HEK293 (cell line): ENCODE measurements around the gene SLC2A6.

Experiments
- CTCF ChIA-PET: fragments of 350-600 bp; formaldehyde crosslinking; extraction: SDS; loops from one replicate; lab custom pipeline; 2021; ENCODE audit warnings: antibody characterized with exemption; lab: Yijun Ruan, JAX
- POLR2A ChIA-PET: fragments of 300-600 bp; formaldehyde crosslinking; extraction: SDS; loops from one replicate; lab custom pipeline; 2020; ENCODE audit warnings: antibody characterized with exemption, inconsistent platforms; lab: Yijun Ruan, JAX
- H3K27ac ChIP-seq: fragments of 200-500 bp; sonication (Bioruptor generic); 2 replicates; pipeline ENCODE4 v1.5.1; 2014; ENCODE audit warnings: low read depth, low read length, control low read depth, inconsistent platforms; ENCODE audit errors: extremely low read depth
- H3K36me3 ChIP-seq, 2 experiments: fragments of 200-500 bp in 1 of 2; sonication (Bioruptor generic) in 1 of 2; 1 replicate in 1 of 2; 2 replicates in 1 of 2; pipeline ENCODE4 v1.5.1; 2014 to 2017; ENCODE audit warnings: inconsistent platforms in 2 of 2, low read length in 2 of 2; ENCODE audit not compliant: control insufficient read depth in 2 of 2, insufficient read depth in 1 of 2
- H3K4me1 ChIP-seq: fragments of 200-500 bp; sonication (Bioruptor generic); 2 replicates; pipeline ENCODE4 v1.5.1; 2014; ENCODE audit warnings: mild to moderate bottlenecking, low read length, inconsistent platforms; ENCODE audit not compliant: control insufficient read depth, insufficient read depth
- H3K4me3 ChIP-seq: 2 replicates; pipeline ENCODE4 v1.5.1; 2011; ENCODE audit warnings: low read depth, mild to moderate bottlenecking, control low read depth, low read length, moderate library complexity
- H3K9me3 ChIP-seq: fragments of 200-500 bp; sonication (Bioruptor generic); 2 replicates; pipeline ENCODE4 v1.5.1; 2014; ENCODE audit warnings: low read depth, low read length, inconsistent platforms; ENCODE audit not compliant: control insufficient read depth, insufficient read depth
- ELK4 ChIP-seq: IDR thresholded peaks from 2 replicates; pipeline ENCODE4 v1.6.1; 2011; ENCODE audit warnings: mild to moderate bottlenecking, low read depth, low read length, borderline replicate concordance
- FEZF1 ChIP-seq: fragments of 450-650 bp; formaldehyde crosslinking; IDR thresholded peaks from 2 replicates; pipeline ENCODE4 v1.5.1; 2016; ENCODE audit warnings: missing biosample characterization, missing genetic modification characterization
- MYNN ChIP-seq: fragments of 450-650 bp; formaldehyde crosslinking; IDR thresholded peaks from 2 replicates; pipeline ENCODE4 v1.5.1; 2016; ENCODE audit warnings: missing biosample characterization, missing genetic modification characterization, borderline replicate concordance
- OVOL3 ChIP-seq: fragments of 450-650 bp; formaldehyde crosslinking; IDR thresholded peaks from 2 replicates; pipeline ENCODE4 v1.5.1; 2016; ENCODE audit warnings: missing biosample characterization, missing genetic modification characterization
- SCRT2 ChIP-seq: fragments of 450-650 bp; formaldehyde crosslinking; IDR thresholded peaks from 2 replicates; pipeline ENCODE4 v1.5.1; 2016; ENCODE audit warnings: missing biosample characterization, missing genetic modification characterization
- ZNF133 ChIP-seq: fragments of 450-650 bp; formaldehyde crosslinking; IDR thresholded peaks from 2 replicates; pipeline ENCODE4 v1.5.1; 2016; ENCODE audit warnings: missing biosample characterization, missing genetic modification characterization
- ZNF157 ChIP-seq: fragments of 450-650 bp; formaldehyde crosslinking; IDR thresholded peaks from 2 replicates; pipeline ENCODE4 v1.5.1; 2016; ENCODE audit warnings: missing biosample characterization, missing genetic modification characterization
- ZNF174 ChIP-seq: fragments of 450-650 bp; formaldehyde crosslinking; IDR thresholded peaks from 2 replicates; pipeline ENCODE4 v1.5.0; 2017; ENCODE audit warnings: missing biosample characterization, mild to moderate bottlenecking, missing genetic modification characterization
- ZNF426 ChIP-seq: fragments of 450-650 bp; formaldehyde crosslinking; IDR thresholded peaks from 2 replicates; pipeline ENCODE4 v1.5.1; 2017; ENCODE audit warnings: missing biosample characterization, missing genetic modification characterization, mild to moderate bottlenecking, inconsistent platforms, moderate library complexity
- ZNF48 ChIP-seq: fragments of 450-650 bp; formaldehyde crosslinking; IDR thresholded peaks from 2 replicates; pipeline ENCODE4 v1.5.1; 2016; ENCODE audit warnings: missing biosample characterization, missing genetic modification characterization
- ZNF501 ChIP-seq: fragments of 450-650 bp; formaldehyde crosslinking; IDR thresholded peaks from 2 replicates; pipeline ENCODE4 v1.5.1; 2016; ENCODE audit warnings: missing biosample characterization, missing genetic modification characterization
- ZNF560 ChIP-seq: fragments of 450-650 bp; formaldehyde crosslinking; IDR thresholded peaks from 2 replicates; pipeline ENCODE4 v1.5.1; 2017; ENCODE audit warnings: missing biosample characterization, missing genetic modification characterization, borderline replicate concordance
- ZNF624 ChIP-seq: fragments of 450-650 bp; formaldehyde crosslinking; IDR thresholded peaks from 2 replicates; pipeline ENCODE4 v1.5.1; 2017; ENCODE audit warnings: missing biosample characterization, missing genetic modification characterization
- ZNF664 ChIP-seq: fragments of 450-650 bp; formaldehyde crosslinking; IDR thresholded peaks from 2 replicates; pipeline ENCODE4 v1.5.1; 2016; ENCODE audit warnings: missing biosample characterization, missing genetic modification characterization
- ZNF776 ChIP-seq: fragments of 450-650 bp; formaldehyde crosslinking; IDR thresholded peaks from 2 replicates; pipeline ENCODE4 v1.5.0; 2017; ENCODE audit warnings: missing biosample characterization, missing genetic modification characterization, borderline replicate concordance
- TF ChIP-seq, protein P1 (sequence below): fragments of 450-650 bp; formaldehyde crosslinking; optimal IDR thresholded peaks from 2 replicates; pipeline ENCODE3; 2016; ENCODE audit warnings: missing biosample characterization, mild to moderate bottlenecking, missing genetic modification characterization
- TF ChIP-seq, protein P2 (sequence below): fragments of 450-650 bp; formaldehyde crosslinking; IDR thresholded peaks from 2 replicates; pipeline ENCODE4 v1.5.1; 2016; ENCODE audit warnings: missing biosample characterization, missing genetic modification characterization
- TF ChIP-seq, protein P3 (sequence below): fragments of 450-650 bp; formaldehyde crosslinking; IDR thresholded peaks from 2 replicates; pipeline ENCODE4 v1.5.1; 2016; ENCODE audit warnings: missing biosample characterization, missing genetic modification characterization, borderline replicate concordance

The SLC2A6 gene

DNA sequence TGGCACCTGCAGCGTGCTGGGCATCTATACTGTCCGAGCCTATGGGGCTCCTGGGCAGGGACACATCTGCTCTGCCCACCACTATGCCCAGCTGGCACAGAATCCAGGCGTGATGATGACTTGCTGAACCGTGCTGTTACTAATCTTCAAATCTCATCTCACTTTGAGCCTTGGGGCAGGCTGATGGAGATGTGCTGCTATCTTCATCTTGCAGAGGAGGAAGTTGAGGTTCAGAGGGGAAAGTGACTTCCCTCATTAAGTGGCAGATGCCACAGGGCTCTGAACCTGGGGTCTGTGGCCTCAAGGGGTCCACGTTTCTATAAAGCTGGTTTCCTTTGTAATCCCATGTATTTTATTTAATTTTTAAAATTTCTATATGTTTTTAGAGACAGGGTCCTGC, 4.7 kb downstream of the SLC2A6 start (continued):
- TF ChIP-seq, protein P1, sequence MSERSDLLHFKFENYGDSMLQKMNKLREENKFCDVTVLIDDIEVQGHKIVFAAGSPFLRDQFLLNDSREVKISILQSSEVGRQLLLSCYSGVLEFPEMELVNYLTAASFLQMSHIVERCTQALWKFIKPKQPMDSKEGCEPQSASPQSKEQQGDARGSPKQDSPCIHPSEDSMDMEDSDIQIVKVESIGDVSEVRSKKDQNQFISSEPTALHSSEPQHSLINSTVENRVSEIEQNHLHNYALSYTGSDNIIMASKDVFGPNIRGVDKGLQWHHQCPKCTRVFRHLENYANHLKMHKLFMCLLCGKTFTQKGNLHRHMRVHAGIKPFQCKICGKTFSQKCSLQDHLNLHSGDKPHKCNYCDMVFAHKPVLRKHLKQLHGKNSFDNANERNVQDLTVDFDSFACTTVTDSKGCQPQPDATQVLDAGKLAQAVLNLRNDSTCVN: no peak
- TF ChIP-seq ZNF776 (no peak), ZNF133 (tag by site-specific recombination) (no peak), ZNF157 (tag by site-specific recombination) (no peak), ZNF664 (tag by site-specific recombination) (no peak), ZNF624 (tag by site-specific recombination) (no peak)
- TF ChIP-seq, protein P2, sequence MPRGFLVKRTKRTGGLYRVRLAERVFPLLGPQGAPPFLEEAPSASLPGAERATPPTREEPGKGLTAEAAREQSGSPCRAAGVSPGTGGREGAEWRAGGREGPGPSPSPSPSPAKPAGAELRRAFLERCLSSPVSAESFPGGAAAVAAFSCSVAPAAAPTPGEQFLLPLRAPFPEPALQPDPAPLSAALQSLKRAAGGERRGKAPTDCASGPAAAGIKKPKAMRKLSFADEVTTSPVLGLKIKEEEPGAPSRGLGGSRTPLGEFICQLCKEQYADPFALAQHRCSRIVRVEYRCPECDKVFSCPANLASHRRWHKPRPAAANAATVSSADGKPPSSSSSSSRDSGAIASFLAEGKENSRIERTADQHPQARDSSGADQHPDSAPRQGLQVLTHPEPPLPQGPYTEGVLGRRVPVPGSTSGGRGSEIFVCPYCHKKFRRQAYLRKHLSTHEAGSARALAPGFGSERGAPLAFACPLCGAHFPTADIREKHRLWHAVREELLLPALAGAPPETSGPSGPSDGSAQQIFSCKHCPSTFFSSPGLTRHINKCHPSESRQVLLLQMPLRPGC: no peak
- TF ChIP-seq, protein P3, sequence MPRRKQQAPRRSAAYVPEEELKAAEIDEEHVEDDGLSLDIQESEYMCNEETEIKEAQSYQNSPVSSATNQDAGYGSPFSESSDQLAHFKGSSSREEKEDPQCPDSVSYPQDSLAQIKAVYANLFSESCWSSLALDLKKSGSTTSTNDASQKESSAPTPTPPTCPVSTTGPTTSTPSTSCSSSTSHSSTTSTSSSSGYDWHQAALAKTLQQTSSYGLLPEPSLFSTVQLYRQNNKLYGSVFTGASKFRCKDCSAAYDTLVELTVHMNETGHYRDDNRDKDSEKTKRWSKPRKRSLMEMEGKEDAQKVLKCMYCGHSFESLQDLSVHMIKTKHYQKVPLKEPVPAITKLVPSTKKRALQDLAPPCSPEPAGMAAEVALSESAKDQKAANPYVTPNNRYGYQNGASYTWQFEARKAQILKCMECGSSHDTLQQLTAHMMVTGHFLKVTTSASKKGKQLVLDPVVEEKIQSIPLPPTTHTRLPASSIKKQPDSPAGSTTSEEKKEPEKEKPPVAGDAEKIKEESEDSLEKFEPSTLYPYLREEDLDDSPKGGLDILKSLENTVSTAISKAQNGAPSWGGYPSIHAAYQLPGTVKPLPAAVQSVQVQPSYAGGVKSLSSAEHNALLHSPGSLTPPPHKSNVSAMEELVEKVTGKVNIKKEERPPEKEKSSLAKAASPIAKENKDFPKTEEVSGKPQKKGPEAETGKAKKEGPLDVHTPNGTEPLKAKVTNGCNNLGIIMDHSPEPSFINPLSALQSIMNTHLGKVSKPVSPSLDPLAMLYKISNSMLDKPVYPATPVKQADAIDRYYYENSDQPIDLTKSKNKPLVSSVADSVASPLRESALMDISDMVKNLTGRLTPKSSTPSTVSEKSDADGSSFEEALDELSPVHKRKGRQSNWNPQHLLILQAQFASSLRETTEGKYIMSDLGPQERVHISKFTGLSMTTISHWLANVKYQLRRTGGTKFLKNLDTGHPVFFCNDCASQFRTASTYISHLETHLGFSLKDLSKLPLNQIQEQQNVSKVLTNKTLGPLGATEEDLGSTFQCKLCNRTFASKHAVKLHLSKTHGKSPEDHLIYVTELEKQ (tag by site-specific recombination): no peak

- Histone ChIP-seq H3K4me1 (no peaks in the 10 kb centered on the region), H3K9me3 (no peaks in the 10 kb centered on the region), H3K4me3 (no peak overlapping the region), H3K36me3 (peaks cover 0 to 46% of the 10 kb centered on the region in 2 experiments; a peak in 1 of 3 replicates), H3K27ac (no peak overlapping the region)
- TF ChIP-seq ELK4 (no peak), ZNF174 (tag by site-specific recombination) (no peak), ZNF426 (tag by site-specific recombination) (no peak), OVOL3 (tag by site-specific recombination) (no peak)
- TF ChIP-seq, protein P2: no peak
- POLR2A ChIA-PET: no interaction called here
- CTCF ChIA-PET: no interaction called here
Observed at GRCh38 chr9:133473743-133474142, 5.2 kb downstream of the SLC2A6 start.

DNA sequence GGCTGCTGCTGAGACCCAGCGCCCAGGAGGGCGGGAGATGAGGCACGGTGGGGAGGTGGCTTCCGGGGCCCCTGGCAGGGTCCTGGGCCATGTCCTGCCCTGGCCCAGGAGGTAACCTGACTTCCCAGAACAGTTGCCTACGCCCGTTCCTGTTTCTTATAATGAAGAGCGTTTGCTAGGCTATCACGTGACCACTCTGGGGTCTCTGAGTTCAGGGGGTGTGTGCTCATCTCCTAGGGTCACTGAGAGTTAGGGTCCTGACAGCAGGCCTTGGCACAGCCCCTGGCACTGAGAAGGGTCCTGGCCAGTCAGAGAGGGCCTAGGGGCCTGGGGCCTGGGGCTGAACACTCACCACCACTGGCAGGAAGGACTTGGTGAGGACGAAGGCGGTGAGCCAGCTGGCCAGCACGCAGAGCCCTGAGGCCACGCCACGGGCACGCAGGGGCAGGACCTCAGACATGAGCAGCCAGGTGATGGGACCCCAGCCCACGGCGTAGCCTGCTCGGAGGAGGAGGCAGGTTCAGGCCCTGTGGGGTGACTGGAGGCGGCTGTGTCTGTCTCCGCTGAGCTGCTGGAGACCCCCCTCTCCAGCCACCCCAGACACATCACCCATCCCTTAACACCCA, 6.0 kb downstream of the SLC2A6 start:
- Histone ChIP-seq H3K4me1 (no peaks in the 10 kb centered on the region), H3K36me3 (peaks cover 0 to 46% of the 10 kb centered on the region in 2 experiments; a peak in 1 of 3 replicates), H3K9me3 (no peaks in the 10 kb centered on the region), H3K27ac (no peak overlapping the region), H3K4me3 (no peak overlapping the region)
- ChIA-PET POLR2A (interaction anchor here (0.5 kb wide), 1 partner anchor 29 kb away, joined by 3 read pairs; no protein-coding TSS in a partner anchor), CTCF (interaction anchor here (0.7 kb wide), 1 partner anchor 9 kb away, joined by 4 read pairs; no protein-coding TSS in a partner anchor)
- TF ChIP-seq MYNN (tag by site-specific recombination) (no peak), ZNF48 (tag by site-specific recombination) (no peak), FEZF1 (tag by site-specific recombination) (no peak), ZNF560 (tag by site-specific recombination) (no peak), SCRT2 (tag by site-specific recombination) (no peak), ZNF501 (tag by site-specific recombination) (no peak)
